GM19193 (cell line): ENCODE measurements around the gene SUSD3.

Source experiments
- POLR2A ChIP-seq: IDR thresholded peaks from 4 replicates; pipeline ENCODE4 v1.6.1; 2011; ENCODE audit not compliant: insufficient read depth, insufficient read length; ENCODE audit errors: extremely low read depth

The SUSD3 gene

GRCh38 chr9:93024986-93025630 lies 33.4 kb upstream of the SUSD3 start:
- TF ChIP-seq POLR2A, result no peak

- TF ChIP-seq POLR2A, result no peak
These were observed 32.8 kb upstream of the SUSD3 start for GRCh38 chr9:93025736-93026135.

GRCh38 chr9:93026640-93027039 lies 31.9 kb upstream of the SUSD3 start:
- TF ChIP-seq POLR2A, result no peak

- TF ChIP-seq POLR2A, result no peak
These were observed 30.8 kb upstream of the SUSD3 start for GRCh38 chr9:93027750-93028149.

GRCh38 chr9:93028448-93029006 lies 30.0 kb upstream of the SUSD3 start:
- TF ChIP-seq POLR2A, result no peak

GRCh38 chr9:93030642-93031628 lies 27.6 kb upstream of the SUSD3 start:
- no peak for TF ChIP-seq POLR2A

GRCh38 chr9:93031629-93032430 lies 26.7 kb upstream of the SUSD3 start:
- TF ChIP-seq POLR2A, result no peak

GRCh38 chr9:93032545-93032944 lies 26.0 kb upstream of the SUSD3 start:
- TF ChIP-seq POLR2A, result no peak

GRCh38 chr9:93033531-93033930 lies 25.0 kb upstream of the SUSD3 start:
- TF ChIP-seq POLR2A, result no peak

GRCh38 chr9:93035106-93035660 lies 23.3 kb upstream of the SUSD3 start:
- TF ChIP-seq POLR2A, result no peak

- no peak for TF ChIP-seq POLR2A
These were observed 22.6 kb upstream of the SUSD3 start for GRCh38 chr9:93035821-93036351.

GRCh38 chr9:93036887-93037475 lies 21.5 kb upstream of the SUSD3 start:
- no peak for TF ChIP-seq POLR2A

- TF ChIP-seq POLR2A, result no peak
These were observed 21.0 kb upstream of the SUSD3 start for GRCh38 chr9:93037476-93037971.

- no peak for TF ChIP-seq POLR2A
These were observed 19.6 kb upstream of the SUSD3 start for GRCh38 chr9:93038918-93039317.
